ENCODE data around the gene KMT2E. TPM values are rescaled to one million over a fixed set of nuclear protein-coding genes. Genes with fewer than 3 reads are reported as not detected.
A peak's percentile ranks its signal among the peaks of the same experiment; 100 is the strongest.
"Not testable (repeated sequence)": the region's sequence is repeated elsewhere in the genome, so short reads cannot be mapped to it uniquely, and the experiment has no call there.

Gene KMT2E
- total RNA-seq, 1 experiment from 2014 or later, result 38.2 TPM

DNA sequence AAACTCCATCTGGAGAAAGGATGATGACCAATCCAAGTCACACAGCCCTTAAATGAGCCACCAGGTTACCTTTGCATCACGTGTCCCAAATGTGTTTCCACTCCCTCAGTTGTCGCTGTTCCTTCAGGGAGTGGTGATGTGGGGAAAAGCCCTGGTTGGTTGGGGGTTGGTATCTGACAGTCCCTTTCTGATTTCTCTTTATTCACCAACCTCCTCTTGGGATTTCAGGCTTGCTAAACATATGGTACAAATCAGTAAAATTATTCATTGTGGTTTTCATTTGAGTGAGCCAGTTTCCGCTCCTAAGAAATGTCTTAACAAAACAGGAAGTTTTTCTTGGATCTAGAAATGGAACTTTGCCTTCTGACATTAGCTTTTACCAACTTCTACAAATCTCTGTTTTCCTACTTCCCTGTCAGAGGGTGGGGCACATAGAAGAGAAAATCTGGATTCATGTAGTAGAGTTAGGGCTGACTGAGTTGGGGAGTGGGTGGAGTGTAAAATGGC is 40.0 kb upstream of the KMT2E start:
- no peak overlapping the region for H2BK12ac ChIP-seq (ENCODE audit: insufficient read length, low read depth, low read length)
- DNase-seq, result no peak
- Mint-ChIP-seq H3K4me3 (no peak overlapping the region), H3K36me3 (ENCODE audit: insufficient read depth in 1 of 3, low read depth in 3 of 3) (no peaks in the 10 kb centered on the region), H3K27me3 (ENCODE audit: low read depth) (no peaks in the 10 kb centered on the region), H3K4me1 (peaks cover 7 to 19% of the 10 kb centered on the region in 2 experiments), H3K27ac (peak overlapping the region in 1 of 3 experiments; percentile 85; a peak in 1 of 7 replicates), H3K9me3 (no peaks in the 10 kb centered on the region)
- no peak overlapping the region for H3K27ac ChIP-seq (ENCODE audit: insufficient read length, low read depth, low read length)
- no peaks in the 10 kb centered on the region for H3K79me2 ChIP-seq (ENCODE audit: insufficient read depth, low read length)
- H4K91ac ChIP-seq (ENCODE audit: insufficient read length, low read depth, low read length), result no peak overlapping the region
- H2AFZ ChIP-seq (ENCODE audit: low read length), result no peak overlapping the region
- H3T11ph ChIP-seq (ENCODE audit: low read length), result no peak overlapping the region
- H3K23ac ChIP-seq (ENCODE audit: insufficient read length, low read depth, low read length), result no peak overlapping the region
- H4K8ac ChIP-seq (replicated peaks; ENCODE audit: insufficient read length, low read depth, low read length), result no peak overlapping the region
- H3K9me3 ChIP-seq (ENCODE audit: control insufficient read depth, low read depth, low read length), result no peaks in the 10 kb centered on the region
- no peaks in the 10 kb centered on the region for H4K20me1 ChIP-seq (ENCODE audit: control insufficient read depth, insufficient read depth, insufficient read length)
- H2BK5ac ChIP-seq (ENCODE audit: insufficient read length, low read length), result no peak overlapping the region
- H3K18ac ChIP-seq (ENCODE audit: insufficient read length, low read depth, low read length), result no peak overlapping the region
- no peak overlapping the region for H3K4ac ChIP-seq (ENCODE audit: low read depth, low read length)
- TF ChIP-seq, protein P1, sequence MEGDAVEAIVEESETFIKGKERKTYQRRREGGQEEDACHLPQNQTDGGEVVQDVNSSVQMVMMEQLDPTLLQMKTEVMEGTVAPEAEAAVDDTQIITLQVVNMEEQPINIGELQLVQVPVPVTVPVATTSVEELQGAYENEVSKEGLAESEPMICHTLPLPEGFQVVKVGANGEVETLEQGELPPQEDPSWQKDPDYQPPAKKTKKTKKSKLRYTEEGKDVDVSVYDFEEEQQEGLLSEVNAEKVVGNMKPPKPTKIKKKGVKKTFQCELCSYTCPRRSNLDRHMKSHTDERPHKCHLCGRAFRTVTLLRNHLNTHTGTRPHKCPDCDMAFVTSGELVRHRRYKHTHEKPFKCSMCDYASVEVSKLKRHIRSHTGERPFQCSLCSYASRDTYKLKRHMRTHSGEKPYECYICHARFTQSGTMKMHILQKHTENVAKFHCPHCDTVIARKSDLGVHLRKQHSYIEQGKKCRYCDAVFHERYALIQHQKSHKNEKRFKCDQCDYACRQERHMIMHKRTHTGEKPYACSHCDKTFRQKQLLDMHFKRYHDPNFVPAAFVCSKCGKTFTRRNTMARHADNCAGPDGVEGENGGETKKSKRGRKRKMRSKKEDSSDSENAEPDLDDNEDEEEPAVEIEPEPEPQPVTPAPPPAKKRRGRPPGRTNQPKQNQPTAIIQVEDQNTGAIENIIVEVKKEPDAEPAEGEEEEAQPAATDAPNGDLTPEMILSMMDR (conservative IDR thresholded peaks at IDR 0.05), result no peak
- H2BK20ac ChIP-seq (ENCODE audit: low read depth, low read length, poor library complexity, severe bottlenecking), result no peak overlapping the region
- no peak overlapping the region for H2BK15ac ChIP-seq (ENCODE audit: low read depth, low read length)
- H3K79me1 ChIP-seq (ENCODE audit: insufficient read depth, low read depth, low read length, poor library complexity, severe bottlenecking), result no peaks in the 10 kb centered on the region
- no peaks in the 10 kb centered on the region for H3K23me2 ChIP-seq (ENCODE audit: insufficient read length, low read depth, low read length, poor library complexity, severe bottlenecking)
- no peak overlapping the region for H2AK5ac ChIP-seq (ENCODE audit: insufficient read length, low read length)
- no peak overlapping the region for H3K4me2 ChIP-seq (ENCODE audit: insufficient read depth, insufficient read length, low read length)
- no peaks in the 10 kb centered on the region for H3K4me1 ChIP-seq (ENCODE audit: insufficient read depth, low read length)
- H2BK120ac ChIP-seq (ENCODE audit: low read depth, low read length, poor library complexity, severe bottlenecking), result no peak overlapping the region
- H3K9ac ChIP-seq (ENCODE audit: extremely low read depth, insufficient read length, low read length), result no peak overlapping the region
- H3K27me3 ChIP-seq (ENCODE audit: insufficient read depth, low read length), result no peaks in the 10 kb centered on the region
- no CpG with 5 or more reads among the region's 3 CpGs for WGBS (ENCODE audit: extremely low coverage, insufficient read length, low lambda C conversion rate)
- H4K5ac ChIP-seq (ENCODE audit: insufficient read length, low read depth, low read length), result no peak overlapping the region
- no peak overlapping the region for H3K14ac ChIP-seq (ENCODE audit: insufficient read depth, low read length)
- H3K56ac ChIP-seq (ENCODE audit: insufficient read length, low read depth, low read length), result no peak overlapping the region

DNA sequence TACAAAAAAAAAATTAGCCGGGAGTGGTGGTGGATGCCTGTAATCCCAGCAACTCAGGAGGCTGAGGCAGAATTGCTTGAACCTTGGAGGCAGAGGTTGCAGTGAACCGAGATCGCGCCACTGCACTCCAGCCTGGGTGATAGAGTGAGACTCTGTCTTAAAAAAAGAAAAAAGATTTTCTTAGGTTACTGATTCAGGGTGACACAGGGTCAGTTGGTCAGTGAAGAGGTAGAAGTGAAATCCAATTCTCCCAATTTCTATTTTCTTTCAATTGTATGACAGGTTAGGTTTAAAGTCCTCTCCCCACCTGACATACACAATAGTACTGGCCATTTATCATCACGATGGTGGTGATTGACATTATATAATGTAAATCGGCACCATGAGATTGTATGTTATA is 38.5 kb upstream of the KMT2E start:
- not testable (repeated sequence) for H3K9me3 Mint-ChIP-seq; H3K4me3 Mint-ChIP-seq; H3K9ac ChIP-seq (ENCODE audit: extremely low read depth, insufficient read length, low read length); H2BK20ac ChIP-seq (ENCODE audit: low read depth, low read length, poor library complexity, severe bottlenecking); H4K8ac ChIP-seq (replicated peaks; ENCODE audit: insufficient read length, low read depth, low read length); H3K14ac ChIP-seq (ENCODE audit: insufficient read depth, low read length); H2BK12ac ChIP-seq (ENCODE audit: insufficient read length, low read depth, low read length); H2AK5ac ChIP-seq (ENCODE audit: insufficient read length, low read length); H3K36me3 Mint-ChIP-seq (ENCODE audit: insufficient read depth in 1 of 3, low read depth in 3 of 3); H2AFZ ChIP-seq (ENCODE audit: low read length); H3K4me2 ChIP-seq (ENCODE audit: insufficient read depth, insufficient read length, low read length); H4K91ac ChIP-seq (ENCODE audit: insufficient read length, low read depth, low read length); H3K79me1 ChIP-seq (ENCODE audit: insufficient read depth, low read depth, low read length, poor library complexity, severe bottlenecking); H3K4me1 ChIP-seq (ENCODE audit: insufficient read depth, low read length); DNase-seq; H4K5ac ChIP-seq (ENCODE audit: insufficient read length, low read depth, low read length); H2BK15ac ChIP-seq (ENCODE audit: low read depth, low read length); H3T11ph ChIP-seq (ENCODE audit: low read length); H4K20me1 ChIP-seq (ENCODE audit: control insufficient read depth, insufficient read depth, insufficient read length); H2BK120ac ChIP-seq (ENCODE audit: low read depth, low read length, poor library complexity, severe bottlenecking); H2BK5ac ChIP-seq (ENCODE audit: insufficient read length, low read length); H3K9me3 ChIP-seq (ENCODE audit: control insufficient read depth, low read depth, low read length); H3K27me3 Mint-ChIP-seq (ENCODE audit: low read depth); H3K23ac ChIP-seq (ENCODE audit: insufficient read length, low read depth, low read length); H3K56ac ChIP-seq (ENCODE audit: insufficient read length, low read depth, low read length); H3K23me2 ChIP-seq (ENCODE audit: insufficient read length, low read depth, low read length, poor library complexity, severe bottlenecking); H3K27me3 ChIP-seq (ENCODE audit: insufficient read depth, low read length); H3K18ac ChIP-seq (ENCODE audit: insufficient read length, low read depth, low read length); H3K27ac ChIP-seq (ENCODE audit: insufficient read length, low read depth, low read length); H3K4ac ChIP-seq (ENCODE audit: low read depth, low read length); H3K27ac Mint-ChIP-seq; H3K79me2 ChIP-seq (ENCODE audit: insufficient read depth, low read length)
- no CpG with 5 or more reads among the region's 6 CpGs for WGBS (ENCODE audit: extremely low coverage, insufficient read length, low lambda C conversion rate)
- H3K4me1 Mint-ChIP-seq, result peaks cover 23 to 35% of the 10 kb centered on the region in 2 experiments
